OCI-LY3 (cell line): ENCODE results near the gene CEP135.

Source experiments
- H2AFZ ChIP-seq: fragments of 200-600, 300-600 bp; shearing (Covaris generic); 2 replicates; pipeline ENCODE4 v1.6.0; 2014; ENCODE audit warnings: antibody characterized with exemption, low read depth, low read length
- H3K27ac ChIP-seq: fragments of 200-600, 300-600 bp; sonication (generic); 2 replicates; pipeline ENCODE4 v1.5.1; 2014; ENCODE audit warnings: mild to moderate bottlenecking, low read length, moderate library complexity, mixed read lengths
- H3K27me3 ChIP-seq: fragments of 200-600, 300-600 bp; sonication (generic); 2 replicates; pipeline ENCODE4 v1.6.1; 2014; ENCODE audit warnings: low read depth, low read length, mixed read lengths
- H3K36me3 ChIP-seq: fragments of 200-600, 300-600 bp; sonication (generic); replicated peaks from 2 replicates; pipeline ENCODE3; 2014; ENCODE audit warnings: low read depth, low read length, mixed read lengths
- H3K4me1 ChIP-seq: fragments of 300-600, 200-600 bp; sonication (generic); 2 replicates; pipeline ENCODE4 v1.6.1; 2014; ENCODE audit warnings: low read length, mixed read lengths
- H3K4me2 ChIP-seq: fragments of 200-600, 300-600 bp; sonication (generic); 2 replicates; pipeline ENCODE4 v1.6.1; 2014; ENCODE audit warnings: low read length, mixed read lengths
- H3K4me3 ChIP-seq: fragments of 300-600, 200-600 bp; sonication (generic); 2 replicates; pipeline ENCODE4 v1.5.1; 2014; ENCODE audit warnings: antibody characterized with exemption, mild to moderate bottlenecking, low read length, moderate library complexity
- H3K79me2 ChIP-seq: fragments of 300-600, 200-600 bp; shearing (Covaris generic); 2 replicates; pipeline ENCODE4 v1.6.1; 2014; ENCODE audit warnings: mild to moderate bottlenecking, low read length, mixed read lengths
- H3K9ac ChIP-seq: fragments of 300-600, 200-600 bp; shearing (Covaris generic); 2 replicates; pipeline ENCODE4 v1.6.0; 2014; ENCODE audit warnings: mild to moderate bottlenecking, low read length, moderate library complexity
- H3K9me3 ChIP-seq: fragments of 200-600, 300-600 bp; shearing (Covaris generic); 2 replicates; pipeline ENCODE4 v1.6.1; 2014; ENCODE audit warnings: low read length, mixed read lengths; ENCODE audit not compliant: insufficient read depth
- H4K20me1 ChIP-seq: fragments of 200-600, 300-600 bp; sonication (generic); 2 replicates; pipeline ENCODE4 v1.6.1; 2016; ENCODE audit warnings: low read length, mixed read lengths; ENCODE audit not compliant: insufficient read depth
- EZH2phosphoT487 ChIP-seq: fragments of 200-600 bp; shearing (Covaris generic); IDR thresholded peaks from 2 replicates; pipeline ENCODE4 v1.6.1; 2018; ENCODE audit warnings: antibody characterized with exemption, mixed run types, low read depth
- TF ChIP-seq, protein P1 (sequence below): fragments of 200-600, 300-600 bp; sonication (generic); IDR thresholded peaks from 2 replicates; pipeline ENCODE4 v1.5.1; 2014; ENCODE audit warnings: antibody characterized with exemption, low read length, low read depth

The CEP135 gene

DNA sequence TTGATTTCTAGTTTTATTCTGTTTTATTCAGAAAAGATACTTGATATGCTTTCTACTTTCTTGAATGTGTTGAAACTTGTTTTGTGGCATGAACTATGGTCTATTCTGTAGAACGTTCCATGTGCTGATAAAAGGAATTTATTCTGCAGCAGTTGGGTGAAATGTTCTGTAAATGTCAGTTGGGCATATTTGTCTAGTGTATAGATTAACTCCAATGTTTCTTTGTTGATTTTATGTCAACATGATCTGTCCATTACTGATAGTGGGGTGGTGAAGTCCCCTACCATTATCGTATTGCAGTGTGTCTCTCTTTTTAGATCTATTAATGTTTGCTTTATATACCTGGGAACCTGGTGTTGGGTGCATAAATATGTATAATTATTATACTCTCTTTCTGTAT, 55.5 kb downstream of the CEP135 start:
- H3K9me3 ChIP-seq = no peaks in the 10 kb centered on the region
- no peak overlapping the region for H3K27ac ChIP-seq
- H3K4me3 ChIP-seq = no peak overlapping the region
- H3K36me3 ChIP-seq = peaks cover 55% of the 10 kb centered on the region
- no peak overlapping the region for H3K4me2 ChIP-seq
- H2AFZ ChIP-seq = no peak overlapping the region
- no peak overlapping the region for H3K9ac ChIP-seq
- H3K4me1 ChIP-seq = peaks cover 9% of the 10 kb centered on the region
- no peak for TF ChIP-seq EZH2phosphoT487
- TF ChIP-seq, protein P1, sequence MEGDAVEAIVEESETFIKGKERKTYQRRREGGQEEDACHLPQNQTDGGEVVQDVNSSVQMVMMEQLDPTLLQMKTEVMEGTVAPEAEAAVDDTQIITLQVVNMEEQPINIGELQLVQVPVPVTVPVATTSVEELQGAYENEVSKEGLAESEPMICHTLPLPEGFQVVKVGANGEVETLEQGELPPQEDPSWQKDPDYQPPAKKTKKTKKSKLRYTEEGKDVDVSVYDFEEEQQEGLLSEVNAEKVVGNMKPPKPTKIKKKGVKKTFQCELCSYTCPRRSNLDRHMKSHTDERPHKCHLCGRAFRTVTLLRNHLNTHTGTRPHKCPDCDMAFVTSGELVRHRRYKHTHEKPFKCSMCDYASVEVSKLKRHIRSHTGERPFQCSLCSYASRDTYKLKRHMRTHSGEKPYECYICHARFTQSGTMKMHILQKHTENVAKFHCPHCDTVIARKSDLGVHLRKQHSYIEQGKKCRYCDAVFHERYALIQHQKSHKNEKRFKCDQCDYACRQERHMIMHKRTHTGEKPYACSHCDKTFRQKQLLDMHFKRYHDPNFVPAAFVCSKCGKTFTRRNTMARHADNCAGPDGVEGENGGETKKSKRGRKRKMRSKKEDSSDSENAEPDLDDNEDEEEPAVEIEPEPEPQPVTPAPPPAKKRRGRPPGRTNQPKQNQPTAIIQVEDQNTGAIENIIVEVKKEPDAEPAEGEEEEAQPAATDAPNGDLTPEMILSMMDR = no peak
- no peaks in the 10 kb centered on the region for H4K20me1 ChIP-seq
- H3K27me3 ChIP-seq = no peaks in the 10 kb centered on the region
- no peaks in the 10 kb centered on the region for H3K79me2 ChIP-seq

DNA sequence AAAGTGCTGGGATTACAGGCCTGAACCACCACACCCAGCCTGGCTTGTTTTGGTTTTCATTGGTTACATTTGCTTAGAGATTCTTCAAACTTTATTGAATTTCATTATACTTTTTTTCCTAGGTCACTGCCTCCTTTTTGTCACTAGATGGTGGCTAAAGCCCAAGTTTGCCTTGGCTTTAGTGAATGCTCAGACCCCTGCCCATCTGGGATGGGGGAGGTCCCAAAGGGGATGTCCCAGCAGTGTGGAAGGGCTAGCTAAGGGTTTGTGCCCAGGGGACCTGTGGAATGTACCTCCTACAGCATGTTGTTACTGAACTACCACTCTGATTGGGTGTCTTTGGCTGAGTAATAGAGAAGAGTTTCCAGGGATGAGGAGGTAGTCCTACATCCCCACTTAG, 58.4 kb downstream of the CEP135 start:
- Histone ChIP-seq H3K27ac (no peak overlapping the region), H3K4me1 (peaks cover 9% of the 10 kb centered on the region), H3K4me2 (no peak overlapping the region), H2AFZ (no peak overlapping the region), H4K20me1 (no peaks in the 10 kb centered on the region), H3K9ac (no peak overlapping the region), H3K36me3 (peaks cover 33% of the 10 kb centered on the region), H3K9me3 (no peaks in the 10 kb centered on the region), H3K27me3 (no peaks in the 10 kb centered on the region), H3K79me2 (no peaks in the 10 kb centered on the region), H3K4me3 (no peak overlapping the region)
- TF ChIP-seq, protein P1 = no peak
- TF ChIP-seq EZH2phosphoT487 = no peak

DNA sequence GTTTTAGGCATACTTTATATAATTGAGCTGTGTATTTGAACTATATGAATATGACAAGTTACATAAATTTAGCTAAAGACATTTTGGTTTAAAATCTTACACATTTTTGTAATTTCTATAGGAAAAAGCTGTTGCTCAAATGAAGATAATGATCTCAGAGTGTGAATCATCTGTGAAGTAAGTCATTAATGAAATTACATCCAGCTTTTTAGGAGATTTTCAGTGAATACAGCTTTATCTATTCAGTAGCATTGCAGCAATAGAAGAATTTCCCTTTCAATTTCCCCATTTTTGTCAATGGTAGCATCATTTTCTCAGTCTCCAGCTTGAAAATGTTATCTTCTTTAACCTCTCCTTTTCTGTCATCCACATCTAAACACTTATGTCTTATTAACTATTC, 59.5 kb downstream of the CEP135 start:
- Histone ChIP-seq H2AFZ (no peak overlapping the region), H3K9me3 (no peaks in the 10 kb centered on the region), H3K4me3 (no peak overlapping the region), H3K36me3 (peaks cover 36% of the 10 kb centered on the region), H3K9ac (no peak overlapping the region), H4K20me1 (no peaks in the 10 kb centered on the region), H3K4me2 (no peak overlapping the region), H3K27ac (no peak overlapping the region), H3K27me3 (no peaks in the 10 kb centered on the region), H3K4me1 (peaks cover 9% of the 10 kb centered on the region), H3K79me2 (no peaks in the 10 kb centered on the region)
- TF ChIP-seq, protein P1 = no peak

DNA sequence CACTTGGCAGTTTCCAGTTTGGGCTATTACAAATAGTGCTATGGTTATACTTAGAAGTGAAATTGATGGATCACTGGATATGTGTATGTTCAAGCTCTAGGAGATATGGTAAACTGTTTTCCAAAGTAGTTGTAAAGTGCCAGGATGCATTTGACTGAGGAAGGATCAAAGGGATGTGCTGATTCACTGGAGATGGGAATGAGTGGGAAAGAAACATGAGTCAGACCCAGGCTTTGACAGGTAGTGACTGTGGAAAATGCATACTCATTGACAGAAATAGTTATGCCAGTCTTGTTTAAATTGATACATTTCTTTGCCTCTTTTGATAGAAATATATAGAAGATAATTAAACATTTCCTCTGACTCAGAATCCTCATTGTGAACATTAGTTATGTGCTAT, 77.9 kb downstream of the CEP135 start:
- Histone ChIP-seq H4K20me1 (no peaks in the 10 kb centered on the region), H3K4me3 (no peak overlapping the region), H3K9me3 (no peaks in the 10 kb centered on the region), H3K4me1 (no peaks in the 10 kb centered on the region), H3K79me2 (no peaks in the 10 kb centered on the region), H3K27ac (no peak overlapping the region), H3K36me3 (peaks cover 36% of the 10 kb centered on the region), H3K4me2 (no peak overlapping the region), H3K27me3 (no peaks in the 10 kb centered on the region), H2AFZ (no peak overlapping the region), H3K9ac (no peak overlapping the region)
- TF ChIP-seq, protein P1 = no peak
